WTC11 (cell line): ENCODE data around the gene EMC9. TPM values are rescaled to one million over a fixed set of nuclear protein-coding genes. Genes with fewer than 3 reads are reported as not detected.

Experiments
- ATAC-seq: fragments of 200-7000 bp; cut with Tn5 transposase; 2 replicates; pipeline ENCODE4 v1.10.0; 2021; ENCODE audit warnings: mild to moderate bottlenecking, moderate library complexity
- CTCF ChIA-PET: fragments of 300-600 bp; sonication (Branson Sonifier 250); formaldehyde crosslinking; loops from one replicate; lab custom pipeline; 2021; ENCODE audit warnings: antibody characterized with exemption; lab: Charles Lee
- POLR2A ChIA-PET: fragments of 350-600 bp; sonication (Branson Sonifier 250); formaldehyde crosslinking; loops from one replicate; lab custom pipeline; 2021; ENCODE audit warnings: antibody characterized with exemption; lab: Charles Lee
- DNase-seq: peaks from one replicate; pipeline ENCODE4 v3.0.0; 2021; ENCODE audit warnings: low spot score
- H3K27ac Mint-ChIP-seq: 2 replicates; pipeline ENCODE4 v1.8.0; 2021; ENCODE audit warnings: mixed read lengths
- H3K27me3 Mint-ChIP-seq: 2 replicates; pipeline ENCODE4 v1.8.0; 2021; ENCODE audit warnings: low read depth, mild to moderate bottlenecking, moderate library complexity, mixed read lengths
- H3K36me3 Mint-ChIP-seq: 2 replicates; pipeline ENCODE4 v1.8.0; 2021; ENCODE audit warnings: mixed read lengths
- H3K4me1 Mint-ChIP-seq: 2 replicates; pipeline ENCODE4 v1.8.0; 2022; ENCODE audit warnings: mixed read lengths
- H3K4me3 Mint-ChIP-seq: 2 replicates; pipeline ENCODE4 v1.8.0; 2021; ENCODE audit warnings: mild to moderate bottlenecking, moderate library complexity, mixed read lengths
- H3K9me3 Mint-ChIP-seq: 2 replicates; pipeline ENCODE4 v1.8.0; 2021; ENCODE audit warnings: mixed read lengths
- ARID4B ChIP-seq: sonication (generic); formaldehyde crosslinking; IDR thresholded peaks from 2 replicates; pipeline ENCODE4 v1.8.0; 2023; ENCODE audit warnings: missing genetic modification reagents, mild to moderate bottlenecking, borderline replicate concordance
- ATF3 ChIP-seq: sonication (generic); formaldehyde crosslinking; conservative IDR thresholded peaks from 2 replicates; pipeline ENCODE4 v1.8.1; 2022; ENCODE audit warnings: mild to moderate bottlenecking, missing genetic modification reagents
- CREB1 ChIP-seq: sonication (generic); formaldehyde crosslinking; IDR thresholded peaks from 2 replicates; pipeline ENCODE4 v1.8.0; 2023; ENCODE audit warnings: mild to moderate bottlenecking, missing genetic modification reagents
- E2F1 ChIP-seq: sonication (generic); formaldehyde crosslinking; IDR thresholded peaks from 2 replicates; pipeline ENCODE4 v1.8.0; 2022; ENCODE audit warnings: mild to moderate bottlenecking, missing genetic modification reagents
- EMX1 ChIP-seq: fragments of 250-450 bp; sonication (Bioruptor Pico); IDR thresholded peaks from 2 replicates; pipeline ENCODE4 v1.8.0; 2021; ENCODE audit warnings: mild to moderate bottlenecking
- GABPB1 ChIP-seq: sonication (generic); formaldehyde crosslinking; IDR thresholded peaks from 2 replicates; pipeline ENCODE4 v1.8.1; 2023; ENCODE audit warnings: mild to moderate bottlenecking, missing genetic modification reagents
- IRF1 ChIP-seq: sonication (generic); formaldehyde crosslinking; IDR thresholded peaks from 2 replicates; pipeline ENCODE4 v1.8.0; 2023; ENCODE audit warnings: missing genetic modification reagents
- MYBL2 ChIP-seq: sonication (generic); formaldehyde crosslinking; IDR thresholded peaks from 2 replicates; pipeline ENCODE4 v1.8.1; 2023; ENCODE audit warnings: mild to moderate bottlenecking, moderate library complexity, missing genetic modification reagents
- PRDM15 ChIP-seq: sonication (generic); formaldehyde crosslinking; IDR thresholded peaks from 2 replicates; pipeline ENCODE4 v1.8.0; 2022; ENCODE audit warnings: missing genetic modification reagents
- total RNA-seq: library from RNA; stranded (reverse); gene quantifications from 3 replicates; pipeline ENCODE4 v1.2.3, GENCODE V29; 2021
- TF ChIP-seq, protein P1 (sequence below): sonication (generic); formaldehyde crosslinking; IDR thresholded peaks from 2 replicates; pipeline ENCODE4 v1.8.1; 2023; ENCODE audit warnings: mild to moderate bottlenecking, missing genetic modification reagents, moderate library complexity
- TF ChIP-seq, protein P2 (sequence below): sonication (generic); formaldehyde crosslinking; IDR thresholded peaks from 2 replicates; pipeline ENCODE4 v1.8.1; 2023; ENCODE audit warnings: mild to moderate bottlenecking, missing genetic modification reagents, borderline replicate concordance
- TF ChIP-seq, protein P3 (sequence below): sonication (generic); formaldehyde crosslinking; IDR thresholded peaks from 2 replicates; pipeline ENCODE4 v1.8.1; 2022; ENCODE audit warnings: missing genetic modification reagents, borderline replicate concordance
- TF ChIP-seq, protein P4 (sequence below): sonication (generic); formaldehyde crosslinking; IDR thresholded peaks from 2 replicates; pipeline ENCODE4 v1.8.0; 2022; ENCODE audit warnings: mild to moderate bottlenecking, missing genetic modification reagents

EMC9 gene
- total RNA-seq, 1 experiment from 2014 or later, result 44.4 TPM

DNA sequence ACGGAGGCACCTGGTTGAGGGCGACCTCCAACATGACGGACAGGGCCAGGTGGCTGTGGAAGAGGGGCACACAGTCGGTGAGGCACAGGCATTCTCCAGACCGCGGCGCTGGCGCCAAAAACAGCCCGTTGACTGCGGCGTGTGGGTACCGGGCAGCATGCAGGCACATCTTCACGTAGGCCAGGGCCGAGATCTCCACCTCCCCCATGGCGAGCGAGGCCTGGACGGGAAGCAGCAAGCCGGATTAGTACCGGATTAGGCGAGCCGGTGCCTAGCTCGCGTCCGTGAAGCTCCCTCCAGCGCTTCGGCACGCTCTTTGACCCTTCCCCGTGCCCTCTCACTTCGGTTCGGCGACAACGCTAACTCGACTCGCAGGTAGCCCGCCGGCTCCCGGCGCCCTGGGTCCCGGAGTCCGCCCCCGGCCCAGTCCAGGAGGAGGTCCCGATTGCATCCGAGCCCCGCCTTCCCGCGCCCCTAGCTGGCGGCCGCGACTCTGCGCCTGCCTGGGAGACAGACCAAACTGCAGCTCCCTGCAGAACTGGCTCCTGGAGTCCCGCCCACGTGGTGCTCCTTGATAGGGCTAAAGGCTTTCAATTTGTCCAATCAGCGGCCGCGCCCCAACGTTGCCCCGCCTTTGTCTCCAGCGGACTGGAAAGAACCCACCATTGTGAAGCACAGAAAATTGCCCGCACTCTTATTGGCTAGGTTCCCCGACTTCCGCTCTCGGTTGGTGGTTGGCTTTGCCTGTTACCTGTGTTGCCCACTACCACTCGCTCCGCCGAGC lies at the start of gene EMC9 (continued):
- TF ChIP-seq, protein P1, sequence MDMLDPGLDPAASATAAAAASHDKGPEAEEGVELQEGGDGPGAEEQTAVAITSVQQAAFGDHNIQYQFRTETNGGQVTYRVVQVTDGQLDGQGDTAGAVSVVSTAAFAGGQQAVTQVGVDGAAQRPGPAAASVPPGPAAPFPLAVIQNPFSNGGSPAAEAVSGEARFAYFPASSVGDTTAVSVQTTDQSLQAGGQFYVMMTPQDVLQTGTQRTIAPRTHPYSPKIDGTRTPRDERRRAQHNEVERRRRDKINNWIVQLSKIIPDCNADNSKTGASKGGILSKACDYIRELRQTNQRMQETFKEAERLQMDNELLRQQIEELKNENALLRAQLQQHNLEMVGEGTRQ (CRISPR knock-in tag), result peak; percentile 89
- TF ChIP-seq MYBL2 (CRISPR knock-in tag), result peak; percentile 98
- TF ChIP-seq, protein P2, sequence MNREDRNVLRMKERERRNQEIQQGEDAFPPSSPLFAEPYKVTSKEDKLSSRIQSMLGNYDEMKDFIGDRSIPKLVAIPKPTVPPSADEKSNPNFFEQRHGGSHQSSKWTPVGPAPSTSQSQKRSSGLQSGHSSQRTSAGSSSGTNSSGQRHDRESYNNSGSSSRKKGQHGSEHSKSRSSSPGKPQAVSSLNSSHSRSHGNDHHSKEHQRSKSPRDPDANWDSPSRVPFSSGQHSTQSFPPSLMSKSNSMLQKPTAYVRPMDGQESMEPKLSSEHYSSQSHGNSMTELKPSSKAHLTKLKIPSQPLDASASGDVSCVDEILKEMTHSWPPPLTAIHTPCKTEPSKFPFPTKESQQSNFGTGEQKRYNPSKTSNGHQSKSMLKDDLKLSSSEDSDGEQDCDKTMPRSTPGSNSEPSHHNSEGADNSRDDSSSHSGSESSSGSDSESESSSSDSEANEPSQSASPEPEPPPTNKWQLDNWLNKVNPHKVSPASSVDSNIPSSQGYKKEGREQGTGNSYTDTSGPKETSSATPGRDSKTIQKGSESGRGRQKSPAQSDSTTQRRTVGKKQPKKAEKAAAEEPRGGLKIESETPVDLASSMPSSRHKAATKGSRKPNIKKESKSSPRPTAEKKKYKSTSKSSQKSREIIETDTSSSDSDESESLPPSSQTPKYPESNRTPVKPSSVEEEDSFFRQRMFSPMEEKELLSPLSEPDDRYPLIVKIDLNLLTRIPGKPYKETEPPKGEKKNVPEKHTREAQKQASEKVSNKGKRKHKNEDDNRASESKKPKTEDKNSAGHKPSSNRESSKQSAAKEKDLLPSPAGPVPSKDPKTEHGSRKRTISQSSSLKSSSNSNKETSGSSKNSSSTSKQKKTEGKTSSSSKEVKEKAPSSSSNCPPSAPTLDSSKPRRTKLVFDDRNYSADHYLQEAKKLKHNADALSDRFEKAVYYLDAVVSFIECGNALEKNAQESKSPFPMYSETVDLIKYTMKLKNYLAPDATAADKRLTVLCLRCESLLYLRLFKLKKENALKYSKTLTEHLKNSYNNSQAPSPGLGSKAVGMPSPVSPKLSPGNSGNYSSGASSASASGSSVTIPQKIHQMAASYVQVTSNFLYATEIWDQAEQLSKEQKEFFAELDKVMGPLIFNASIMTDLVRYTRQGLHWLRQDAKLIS (CRISPR knock-in tag), result no peak
- peak; percentile 81; the same call in 1 of the 2 replicates for TF ChIP-seq EMX1 (CRISPR knock-in tag)

- Mint-ChIP-seq H3K4me3 (no peak overlapping the region), H3K4me1 (peaks cover 23% of the 10 kb centered on the region), H3K27ac (no peak overlapping the region), H3K27me3 (no peaks in the 10 kb centered on the region), H3K9me3 (no peaks in the 10 kb centered on the region), H3K36me3 (peaks cover 28% of the 10 kb centered on the region)
- ATAC-seq, result no peak
- no peak for DNase-seq
- POLR2A ChIA-PET, result no interaction called here
- CTCF ChIA-PET, result no interaction called here
- TF ChIP-seq GABPB1 (CRISPR knock-in tag), result no peak
- TF ChIP-seq CREB1 (CRISPR knock-in tag), result no peak
- TF ChIP-seq, protein P3, sequence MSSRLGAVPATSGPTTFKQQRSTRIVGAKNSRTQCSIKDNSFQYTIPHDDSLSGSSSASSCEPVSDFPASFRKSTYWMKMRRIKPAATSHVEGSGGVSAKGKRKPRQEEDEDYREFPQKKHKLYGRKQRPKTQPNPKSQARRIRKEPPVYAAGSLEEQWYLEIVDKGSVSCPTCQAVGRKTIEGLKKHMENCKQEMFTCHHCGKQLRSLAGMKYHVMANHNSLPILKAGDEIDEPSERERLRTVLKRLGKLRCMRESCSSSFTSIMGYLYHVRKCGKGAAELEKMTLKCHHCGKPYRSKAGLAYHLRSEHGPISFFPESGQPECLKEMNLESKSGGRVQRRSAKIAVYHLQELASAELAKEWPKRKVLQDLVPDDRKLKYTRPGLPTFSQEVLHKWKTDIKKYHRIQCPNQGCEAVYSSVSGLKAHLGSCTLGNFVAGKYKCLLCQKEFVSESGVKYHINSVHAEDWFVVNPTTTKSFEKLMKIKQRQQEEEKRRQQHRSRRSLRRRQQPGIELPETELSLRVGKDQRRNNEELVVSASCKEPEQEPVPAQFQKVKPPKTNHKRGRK (CRISPR knock-in tag), result no peak
- TF ChIP-seq MYBL2 (CRISPR knock-in tag), result no peak
- TF ChIP-seq, protein P4, sequence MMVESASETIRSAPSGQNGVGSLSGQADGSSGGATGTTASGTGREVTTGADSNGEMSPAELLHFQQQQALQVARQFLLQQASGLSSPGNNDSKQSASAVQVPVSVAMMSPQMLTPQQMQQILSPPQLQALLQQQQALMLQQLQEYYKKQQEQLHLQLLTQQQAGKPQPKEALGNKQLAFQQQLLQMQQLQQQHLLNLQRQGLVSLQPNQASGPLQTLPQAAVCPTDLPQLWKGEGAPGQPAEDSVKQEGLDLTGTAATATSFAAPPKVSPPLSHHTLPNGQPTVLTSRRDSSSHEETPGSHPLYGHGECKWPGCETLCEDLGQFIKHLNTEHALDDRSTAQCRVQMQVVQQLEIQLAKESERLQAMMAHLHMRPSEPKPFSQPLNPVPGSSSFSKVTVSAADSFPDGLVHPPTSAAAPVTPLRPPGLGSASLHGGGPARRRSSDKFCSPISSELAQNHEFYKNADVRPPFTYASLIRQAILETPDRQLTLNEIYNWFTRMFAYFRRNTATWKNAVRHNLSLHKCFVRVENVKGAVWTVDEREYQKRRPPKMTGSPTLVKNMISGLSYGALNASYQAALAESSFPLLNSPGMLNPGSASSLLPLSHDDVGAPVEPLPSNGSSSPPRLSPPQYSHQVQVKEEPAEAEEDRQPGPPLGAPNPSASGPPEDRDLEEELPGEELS (CRISPR knock-in tag), result no peak
- TF ChIP-seq E2F1 (CRISPR knock-in tag), result no peak
- TF ChIP-seq, protein P1 (CRISPR knock-in tag), result no peak
- no peak for TF ChIP-seq PRDM15 (CRISPR knock-in tag)
- no peak for TF ChIP-seq IRF1
- no peak for TF ChIP-seq ATF3
- no peak for TF ChIP-seq ARID4B (CRISPR knock-in tag)
These were observed 49.0 kb upstream of the EMC9 start for GRCh38 chr14:24190416-24190815.
